Smooth muscle cell (in vitro differentiated cells): Measurements from ENCODE around the gene MZB1. TPM values are rescaled to one million over a fixed set of nuclear protein-coding genes. Genes with fewer than 3 reads are reported as not detected.

ENCODE experiments used
- DNase-seq: peaks from one replicate; lab custom pipeline; 2025; ENCODE audit not compliant: unreplicated experiment; lab: John Stamatoyannopoulos, UW
- H2AFZ ChIP-seq: fragments of 200-600 bp; sonication (generic); 2 replicates; pipeline ENCODE4 v1.6.0; 2016; ENCODE audit warnings: antibody characterized with exemption, low read depth, mild to moderate bottlenecking
- H3F3A ChIP-seq: fragments of 200-600 bp; sonication (generic); 2 replicates; pipeline ENCODE4 v1.6.0; 2017; ENCODE audit warnings: antibody characterized with exemption, low read depth
- H3K27ac ChIP-seq: fragments of 200-600 bp; sonication (generic); 2 replicates; pipeline ENCODE4 v1.5.1; 2016; ENCODE audit warnings: low read depth, mild to moderate bottlenecking
- H3K27me3 ChIP-seq: fragments of 200-600 bp; sonication (generic); 2 replicates; pipeline ENCODE4 v1.6.1; 2016; ENCODE audit warnings: low read depth, mild to moderate bottlenecking
- H3K36me3 ChIP-seq: fragments of 200-600 bp; sonication (generic); 2 replicates; pipeline ENCODE4 v1.5.1; 2016; ENCODE audit warnings: low read depth
- H3K4me1 ChIP-seq: fragments of 200-600 bp; sonication (generic); 2 replicates; pipeline ENCODE4 v1.5.1; 2016; ENCODE audit warnings: low read depth
- H3K4me2 ChIP-seq: fragments of 200-600 bp; sonication (generic); 2 replicates; pipeline ENCODE4 v1.6.0; 2016; ENCODE audit warnings: mild to moderate bottlenecking
- H3K4me3 ChIP-seq: fragments of 200-600 bp; sonication (generic); 2 replicates; pipeline ENCODE4 v1.5.1; 2016; ENCODE audit warnings: mild to moderate bottlenecking
- H3K79me2 ChIP-seq: fragments of 200-600 bp; sonication (generic); 2 replicates; pipeline ENCODE4 v1.6.0; 2016; ENCODE audit warnings: low read depth, mild to moderate bottlenecking
- H3K9ac ChIP-seq: fragments of 200-600 bp; sonication (generic); 2 replicates; pipeline ENCODE4 v1.6.0; 2016; ENCODE audit warnings: low read depth
- H3K9me3 ChIP-seq: fragments of 200-600 bp; sonication (generic); replicated peaks from 2 replicates; pipeline ENCODE4 v1.5.1; 2016; ENCODE audit warnings: low read depth
- H4K20me1 ChIP-seq: fragments of 200-600 bp; sonication (generic); 2 replicates; pipeline ENCODE4 v1.6.0; 2016; ENCODE audit warnings: low read depth
- WGBS: methylation state at CpG from one replicate; pipeline ENCODE4 v1.1.7; 2016; ENCODE audit warnings: low lambda C conversion rate; 5-methylcytosine and 5-hydroxymethylcytosine counted together
- polyA plus RNA-seq: library from polyadenylated mRNA; unstranded; fragments of >200 nt; fragmentation: Nextera tagmentation; extraction: Ambion mirVana; gene quantifications from 2 replicates; pipeline ENCODE4 v1.2.1, GENCODE V29; 2016
- total RNA-seq: library from RNA; depleted of rRNA; stranded (reverse); fragments of >200 nt; gene quantifications from 2 replicates; pipeline ENCODE4 v1.2.3, GENCODE V29; 2014
- TF ChIP-seq, protein P1 (sequence below): fragments of 200-600 bp; sonication (generic); IDR thresholded peaks from 2 replicates; pipeline ENCODE4 v1.5.1; 2017; ENCODE audit warnings: borderline replicate concordance, mild to moderate bottlenecking, antibody characterized with exemption; ENCODE audit not compliant: insufficient read depth, poor library complexity, severe bottlenecking

The MZB1 gene
- total and polyA plus RNA-seq, 2 experiments from 2014 or later: 0.19 TPM; not detected in 1

DNA sequence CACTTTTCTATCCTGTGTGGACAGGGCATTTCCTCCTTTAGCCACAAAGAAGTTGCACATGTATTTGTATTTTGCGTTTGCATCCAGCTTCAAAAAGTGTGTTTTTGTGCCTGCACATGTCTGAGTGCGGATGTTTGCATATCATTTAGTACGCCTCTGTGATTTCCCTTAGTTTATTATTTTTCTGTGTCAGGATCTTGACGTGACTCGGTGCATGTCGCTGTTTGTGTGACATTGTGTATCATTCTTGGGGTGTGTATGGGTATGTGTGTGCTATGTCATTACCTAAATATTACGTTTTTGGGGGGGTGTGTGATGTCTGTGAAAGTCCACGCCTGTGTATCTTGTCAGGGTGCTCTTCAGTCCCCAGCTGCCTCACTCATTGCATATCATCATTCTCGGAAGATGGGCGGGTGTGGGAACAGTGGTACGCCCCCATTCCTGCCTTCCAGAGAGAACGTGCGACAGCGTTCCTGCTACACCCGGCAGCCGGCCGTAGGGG, 48.5 kb downstream of the MZB1 start:
- no peaks in the 10 kb centered on the region for H3K9me3 ChIP-seq
- H3K4me1 ChIP-seq: peaks cover 21% of the 10 kb centered on the region
- no peak overlapping the region for H3K27ac ChIP-seq
- no peak for DNase-seq
- no peak overlapping the region for H2AFZ ChIP-seq
- peaks cover 40% of the 10 kb centered on the region for H4K20me1 ChIP-seq
- H3K9ac ChIP-seq: peak overlapping the region; percentile 49
- peaks cover 12% of the 10 kb centered on the region for H3F3A ChIP-seq
- H3K4me2 ChIP-seq: peak overlapping the region; percentile 95
- peak overlapping the region; percentile 81 for H3K4me3 ChIP-seq
- 13% methylated on average over 17 of the region's 17 CpGs for WGBS
- no peaks in the 10 kb centered on the region for H3K36me3 ChIP-seq
- peaks cover 46% of the 10 kb centered on the region for H3K79me2 ChIP-seq
- TF ChIP-seq, protein P1, sequence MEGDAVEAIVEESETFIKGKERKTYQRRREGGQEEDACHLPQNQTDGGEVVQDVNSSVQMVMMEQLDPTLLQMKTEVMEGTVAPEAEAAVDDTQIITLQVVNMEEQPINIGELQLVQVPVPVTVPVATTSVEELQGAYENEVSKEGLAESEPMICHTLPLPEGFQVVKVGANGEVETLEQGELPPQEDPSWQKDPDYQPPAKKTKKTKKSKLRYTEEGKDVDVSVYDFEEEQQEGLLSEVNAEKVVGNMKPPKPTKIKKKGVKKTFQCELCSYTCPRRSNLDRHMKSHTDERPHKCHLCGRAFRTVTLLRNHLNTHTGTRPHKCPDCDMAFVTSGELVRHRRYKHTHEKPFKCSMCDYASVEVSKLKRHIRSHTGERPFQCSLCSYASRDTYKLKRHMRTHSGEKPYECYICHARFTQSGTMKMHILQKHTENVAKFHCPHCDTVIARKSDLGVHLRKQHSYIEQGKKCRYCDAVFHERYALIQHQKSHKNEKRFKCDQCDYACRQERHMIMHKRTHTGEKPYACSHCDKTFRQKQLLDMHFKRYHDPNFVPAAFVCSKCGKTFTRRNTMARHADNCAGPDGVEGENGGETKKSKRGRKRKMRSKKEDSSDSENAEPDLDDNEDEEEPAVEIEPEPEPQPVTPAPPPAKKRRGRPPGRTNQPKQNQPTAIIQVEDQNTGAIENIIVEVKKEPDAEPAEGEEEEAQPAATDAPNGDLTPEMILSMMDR: no peak
- H3K27me3 ChIP-seq: no peaks in the 10 kb centered on the region

DNA sequence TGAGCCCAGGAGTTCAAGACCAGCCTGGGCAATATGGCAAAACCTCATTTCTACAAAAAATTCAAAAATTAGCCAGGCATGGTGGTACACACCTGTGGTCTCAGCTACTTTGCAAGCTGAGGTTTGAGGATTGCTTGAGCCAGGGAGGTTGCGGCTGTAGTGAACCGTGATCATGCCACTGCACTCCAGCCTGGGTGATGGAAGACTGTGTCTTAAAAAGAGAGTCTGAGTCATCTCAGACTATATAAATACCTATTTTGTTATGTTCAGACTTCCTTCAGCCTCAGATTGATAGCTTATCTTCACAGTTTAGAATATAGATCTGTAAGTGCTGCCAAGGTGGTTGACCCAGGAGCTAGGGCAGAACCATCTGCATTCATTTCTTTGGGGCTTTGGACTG, 49.7 kb downstream of the MZB1 start:
- H3F3A ChIP-seq: peaks cover 13% of the 10 kb centered on the region
- H2AFZ ChIP-seq: no peak overlapping the region
- no peak overlapping the region for H3K9ac ChIP-seq
- TF ChIP-seq, protein P1: no peak
- no peak overlapping the region for H3K4me3 ChIP-seq
- no peak for DNase-seq
- H3K27ac ChIP-seq: no peak overlapping the region
- peaks cover 21% of the 10 kb centered on the region for H3K4me1 ChIP-seq
- peaks cover 34% of the 10 kb centered on the region for H3K79me2 ChIP-seq
- 59% methylated on average over 2 of the region's 2 CpGs for WGBS
- no peaks in the 10 kb centered on the region for H3K9me3 ChIP-seq
- no peak overlapping the region for H3K4me2 ChIP-seq
- peaks cover 28% of the 10 kb centered on the region for H4K20me1 ChIP-seq
- H3K36me3 ChIP-seq: no peaks in the 10 kb centered on the region
- H3K27me3 ChIP-seq: no peaks in the 10 kb centered on the region

Other genes with a start within 250 kb of the MZB1 start
- 45.5 and 52.6 TPM in 2 replicates for gene SIL1, start 191.5 kb downstream of the MZB1 start, total RNA-seq
- 119 and 126 TPM in 2 replicates for gene SIL1, start 191.5 kb downstream of the MZB1 start, polyA plus RNA-seq
- gene MATR3, start 96.2 kb downstream of the MZB1 start, total RNA-seq: 267 and 353 TPM in 2 replicates
- 151 and 169 TPM in 2 replicates for gene MATR3, start 96.2 kb downstream of the MZB1 start, polyA plus RNA-seq
- 96.1 and 98.1 TPM in 2 replicates for gene PAIP2, start 48.1 kb downstream of the MZB1 start, total RNA-seq
- 120 and 123 TPM in 2 replicates for gene PAIP2, start 48.1 kb downstream of the MZB1 start, polyA plus RNA-seq
- gene SLC23A1, start 6.6 kb downstream of the MZB1 start, total RNA-seq: not detected in 2 replicates
- gene SLC23A1, start 6.6 kb downstream of the MZB1 start, polyA plus RNA-seq: 0.22 and 0.35 TPM in 2 replicates
- 0.90 and 1.2 TPM in 2 replicates for gene PROB1, start 5.2 kb upstream of the MZB1 start, total RNA-seq
- 3.8 and 5.7 TPM in 2 replicates for gene PROB1, start 5.2 kb upstream of the MZB1 start, polyA plus RNA-seq
- gene SPATA24, start 14.2 kb upstream of the MZB1 start, total RNA-seq: 2.0 and 4.0 TPM in 2 replicates
- 2.2 and 2.6 TPM in 2 replicates for gene SPATA24, start 14.2 kb upstream of the MZB1 start, polyA plus RNA-seq
- 6.3 and 16.9 TPM in 2 replicates for gene DNAJC18, start 49.6 kb upstream of the MZB1 start, total RNA-seq
- 9.6 and 15.4 TPM in 2 replicates for gene DNAJC18, start 49.6 kb upstream of the MZB1 start, polyA plus RNA-seq
- gene ECSCR, start 72.8 kb upstream of the MZB1 start, total RNA-seq: 1.7 TPM in 1 of 2 replicates, not detected in the other
- 0.41 and 0.52 TPM in 2 replicates for gene ECSCR, start 72.8 kb upstream of the MZB1 start, polyA plus RNA-seq
- gene SMIM33, start 81.1 kb upstream of the MZB1 start, total RNA-seq: not detected in 2 replicates
- gene SMIM33, start 81.1 kb upstream of the MZB1 start, polyA plus RNA-seq: not detected in 2 replicates
- gene STING1, start 92.8 kb upstream of the MZB1 start, total RNA-seq: 5.8 and 7.5 TPM in 2 replicates
- gene STING1, start 92.8 kb upstream of the MZB1 start, polyA plus RNA-seq: 7.8 and 9.6 TPM in 2 replicates
- 69.3 and 76.5 TPM in 2 replicates for gene UBE2D2, start 171.4 kb upstream of the MZB1 start, total RNA-seq
- 174 and 200 TPM in 2 replicates for gene UBE2D2, start 171.4 kb upstream of the MZB1 start, polyA plus RNA-seq